HG02571 (cell line): ENCODE measurements around the gene ZNF641.
A peak's percentile ranks its signal among the peaks of the same experiment; 100 is the strongest.

Source experiments
- ATAC-seq: cut with Tn5 transposase; IDR thresholded peaks from one replicate; pipeline ENCODE4 v1.9.1; 2021; ENCODE audit warnings: mild to moderate bottlenecking, moderate library complexity; ENCODE audit not compliant: unreplicated experiment

The ZNF641 gene

DNA sequence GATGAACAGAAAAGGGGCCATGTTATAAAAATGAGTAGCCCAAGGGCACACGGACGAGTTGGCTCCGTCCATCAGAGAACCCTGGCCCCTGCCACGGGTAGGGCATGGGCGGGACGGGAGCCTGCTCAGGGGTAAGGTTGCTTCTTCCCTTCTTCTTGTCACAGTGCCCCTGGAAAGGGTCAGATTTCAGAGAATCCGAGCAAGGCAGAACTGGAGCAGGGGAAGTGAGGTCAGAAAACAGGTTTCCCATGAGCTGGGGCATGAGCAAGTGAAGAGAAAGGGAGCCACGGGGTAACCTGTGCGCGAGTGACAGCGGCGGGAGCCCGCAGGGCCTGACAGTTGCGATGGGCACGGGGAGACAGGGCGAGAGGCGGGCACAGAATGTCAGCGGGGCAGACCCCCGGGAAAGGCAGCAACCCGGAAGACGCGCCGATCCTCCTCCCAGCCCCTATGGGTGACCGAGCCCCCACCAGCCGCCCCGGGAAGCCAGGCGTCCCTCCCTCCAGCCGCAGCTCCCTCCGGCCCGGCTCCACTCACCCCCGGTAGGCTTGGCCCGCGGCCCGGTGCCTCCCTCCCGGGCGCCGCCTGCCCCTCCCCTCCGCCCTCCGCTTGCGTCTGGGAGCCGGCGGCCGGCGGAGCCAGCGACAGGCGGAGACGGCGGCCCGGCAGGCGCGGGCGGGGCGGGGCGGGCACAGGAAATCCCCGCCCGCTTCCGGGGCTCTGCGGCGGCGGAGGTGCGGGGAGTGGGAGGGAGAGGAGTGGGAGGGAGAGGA is at the start of gene ZNF641:
Gene ZNF641, minus strand, starts transcription at position 671 of the 773 bp plus-strand sequence. CDS start 2,829 bp downstream, outside the sequence.
- peak; percentile 87 for ATAC-seq

DNA sequence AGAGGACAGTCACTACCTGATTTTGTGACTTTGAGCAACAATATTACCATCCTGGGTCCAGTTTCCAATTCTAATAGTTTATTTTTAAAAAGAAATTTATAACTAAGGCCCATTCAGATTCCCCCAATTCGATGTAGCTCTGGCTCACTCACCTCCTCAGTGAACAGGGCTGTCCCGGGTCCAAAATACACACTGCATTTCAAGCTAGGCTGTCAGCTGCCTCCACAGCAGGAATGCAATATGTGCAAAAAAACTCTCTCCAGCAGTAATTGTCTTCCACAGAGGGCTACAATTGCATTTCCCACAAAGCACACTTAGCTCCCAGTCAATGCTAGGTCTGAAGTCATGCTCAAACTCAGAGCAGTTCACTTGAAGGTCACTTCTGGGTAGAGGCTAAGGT is 39.3 kb upstream of the ZNF641 start:
- no peak for ATAC-seq

DNA sequence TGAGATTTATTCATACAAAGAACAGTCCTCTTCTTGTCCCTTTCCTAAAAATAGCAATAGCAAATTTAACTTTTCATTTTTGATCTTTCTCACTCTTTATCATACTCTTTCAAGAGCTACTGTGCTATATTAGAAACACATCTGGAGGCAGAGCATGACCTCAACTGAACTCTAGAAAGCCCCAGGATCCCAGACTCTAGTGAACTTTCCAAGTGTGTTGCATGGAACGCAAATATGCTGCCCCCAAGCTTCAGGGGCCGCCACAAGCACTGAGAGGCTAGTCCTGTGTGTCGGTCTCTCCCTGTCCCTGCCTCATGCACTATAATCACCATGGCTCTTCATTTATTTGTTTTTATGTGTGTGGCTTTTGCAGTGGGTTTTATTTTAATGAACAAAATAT is 38.7 kb upstream of the ZNF641 start:
- ATAC-seq, result no peak

DNA sequence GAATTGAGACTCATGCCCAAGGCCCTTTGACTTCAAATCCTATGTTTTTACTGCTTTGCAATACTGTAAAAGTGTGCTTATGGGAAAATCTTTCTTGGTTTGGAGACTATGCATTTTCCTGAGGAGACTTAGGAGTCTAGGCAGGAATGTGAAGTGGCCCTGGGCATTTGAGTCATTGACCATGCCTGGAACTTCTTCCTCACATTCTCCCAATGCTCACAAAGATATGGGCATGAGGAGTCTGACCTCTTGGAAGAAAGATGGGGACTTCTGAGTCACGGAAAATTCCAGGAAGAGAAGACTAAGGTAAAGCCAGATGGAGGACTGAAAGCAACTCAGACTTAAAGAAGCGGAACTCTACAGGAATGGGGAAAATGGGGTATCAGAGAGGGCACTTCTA is 38.2 kb upstream of the ZNF641 start:
- no peak for ATAC-seq

DNA sequence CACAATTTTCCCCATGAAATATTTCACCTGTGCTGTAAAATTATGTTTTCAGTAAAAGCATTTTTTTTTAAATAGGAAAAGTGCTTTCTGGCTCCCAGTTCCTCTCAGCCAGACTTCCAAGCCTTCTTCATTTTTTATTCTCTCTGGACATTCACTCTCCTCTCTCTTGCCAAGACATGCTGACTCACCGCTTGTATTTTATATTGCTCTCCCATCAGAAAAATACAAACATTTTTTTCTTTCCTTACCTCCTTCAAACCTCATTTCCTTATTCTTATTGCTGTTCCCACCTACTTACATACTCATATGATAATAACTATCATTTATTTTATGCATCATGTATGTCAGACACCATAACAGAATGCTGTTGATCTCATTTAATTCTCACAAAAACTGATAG is 37.7 kb upstream of the ZNF641 start:
- no peak for ATAC-seq

DNA sequence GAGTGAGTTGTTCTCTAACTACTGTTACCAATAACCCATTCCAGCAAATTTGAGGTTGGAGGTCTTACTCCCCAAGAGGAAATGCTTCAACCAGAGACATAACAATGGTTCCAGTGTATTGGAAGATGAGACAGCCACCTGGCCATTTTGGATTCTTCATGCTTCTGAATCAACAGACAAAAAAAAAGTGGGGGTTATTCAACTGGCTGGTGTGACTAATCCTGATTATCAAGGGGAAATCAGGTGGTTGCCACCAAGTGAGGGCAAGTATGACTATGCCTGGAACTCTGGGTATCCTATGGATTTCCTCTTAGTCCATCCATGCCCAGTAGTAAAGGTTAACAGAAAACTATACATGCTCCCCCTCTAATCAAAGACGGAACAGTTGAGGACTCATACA is 29.9 kb upstream of the ZNF641 start:
- ATAC-seq, result no peak

DNA sequence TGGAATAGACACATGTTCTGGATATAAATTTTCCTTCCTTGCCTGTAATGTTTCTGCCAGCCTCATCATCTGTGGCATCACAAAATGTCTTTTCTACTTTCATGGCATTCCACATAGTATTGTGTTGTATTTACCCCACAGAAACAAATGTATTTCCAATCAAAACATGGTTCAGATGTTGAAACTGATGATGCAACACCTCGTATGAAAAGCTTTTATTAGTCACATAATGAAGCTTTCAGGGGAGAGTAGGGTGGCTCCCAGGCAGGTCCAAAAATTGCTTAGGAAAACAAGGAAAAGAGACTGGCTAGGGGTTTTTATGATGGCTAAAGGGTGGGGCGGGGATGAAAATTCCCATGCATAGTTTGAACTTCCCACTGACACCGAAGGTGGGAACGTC is 29.1 kb upstream of the ZNF641 start:
- no peak for ATAC-seq

DNA sequence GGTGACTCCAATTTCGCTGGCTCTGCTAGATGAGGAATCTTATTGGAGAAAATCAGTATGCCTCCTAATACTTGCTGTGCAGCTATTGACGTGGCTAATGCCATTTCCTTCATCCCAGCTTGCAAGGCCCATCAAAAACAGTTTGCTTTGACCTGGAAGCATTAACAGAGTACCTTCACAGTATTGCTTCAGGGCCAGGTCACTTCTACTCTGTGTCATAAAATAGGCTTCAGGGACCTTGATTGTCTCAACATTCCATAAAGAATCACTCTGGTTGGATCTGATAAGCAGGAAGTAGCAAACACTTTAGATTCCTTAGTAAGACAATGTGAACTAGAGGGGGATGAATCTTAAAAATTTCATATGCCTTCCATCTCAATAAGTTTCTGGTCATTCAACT is 26.9 kb upstream of the ZNF641 start:
- no peak for ATAC-seq

DNA sequence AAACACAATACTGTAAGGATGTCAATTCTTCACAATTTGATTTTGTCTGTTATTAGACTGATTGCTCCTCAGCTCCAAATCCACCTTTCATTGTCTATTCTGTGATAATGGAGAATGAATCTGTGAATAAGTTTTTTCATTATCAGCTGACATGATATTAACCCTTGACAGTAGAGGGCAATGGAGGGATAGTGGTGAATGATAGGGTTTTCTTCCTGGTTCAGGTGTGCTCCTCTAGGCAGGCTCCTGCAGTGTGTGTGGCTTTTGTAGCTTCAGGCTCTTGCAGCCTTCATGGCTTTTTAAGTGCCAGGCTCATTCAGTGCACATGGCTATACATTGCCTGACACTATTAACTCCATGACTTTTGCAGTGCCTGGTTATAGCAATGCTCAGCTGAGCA is 23.4 kb upstream of the ZNF641 start:
- no peak for ATAC-seq

DNA sequence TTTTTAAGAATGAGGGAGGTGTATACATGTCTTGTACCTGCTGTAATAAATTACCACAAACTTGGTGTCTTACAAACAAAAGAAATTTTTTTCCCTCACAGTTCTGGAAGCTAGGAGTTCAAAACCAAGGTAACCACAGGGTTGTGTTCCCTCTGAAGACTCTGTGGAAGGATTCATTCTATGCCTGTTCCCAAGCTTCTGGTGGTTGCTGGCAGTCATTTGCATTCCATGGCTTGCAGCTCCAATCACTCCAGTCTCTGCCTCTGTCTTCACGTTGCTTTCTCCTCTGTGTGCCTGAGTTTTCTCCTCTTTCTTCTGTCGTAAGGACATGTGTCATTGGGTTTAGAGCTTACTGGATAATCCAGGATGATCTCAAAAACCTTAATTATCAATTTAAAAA is 15.4 kb upstream of the ZNF641 start:
- no peak for ATAC-seq

DNA sequence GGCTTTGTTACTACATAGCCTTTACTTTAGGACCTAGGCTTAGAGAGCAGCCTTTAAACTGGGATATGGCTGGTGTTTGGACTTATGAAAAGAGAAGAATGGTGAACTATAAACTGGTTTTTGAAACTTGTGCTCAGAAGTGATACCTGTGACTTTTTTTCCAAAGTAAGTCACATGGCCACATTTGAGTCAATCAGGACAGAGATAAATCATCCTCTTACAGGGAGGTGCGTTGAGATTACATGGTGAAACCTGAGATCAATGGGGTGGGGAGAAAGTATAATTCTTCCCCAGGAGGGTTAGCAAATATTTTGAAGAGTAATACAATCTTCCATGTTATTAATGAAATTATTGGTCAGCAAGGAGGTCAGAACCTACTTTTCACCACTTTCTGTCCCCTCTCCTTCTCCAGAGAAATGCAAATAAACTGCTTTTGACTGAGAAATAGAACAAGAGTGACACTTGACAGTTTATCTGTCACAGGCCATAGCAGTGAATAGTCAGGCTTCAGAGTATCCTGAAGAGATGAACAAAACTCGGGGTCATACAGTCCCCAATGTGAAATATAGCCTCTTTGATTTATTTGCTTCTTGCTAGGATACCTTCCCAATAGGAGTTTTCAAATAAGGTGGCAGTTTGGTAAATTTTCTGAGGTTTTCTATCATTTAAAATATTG is 11.1 kb upstream of the ZNF641 start:
- ATAC-seq, result no peak

DNA sequence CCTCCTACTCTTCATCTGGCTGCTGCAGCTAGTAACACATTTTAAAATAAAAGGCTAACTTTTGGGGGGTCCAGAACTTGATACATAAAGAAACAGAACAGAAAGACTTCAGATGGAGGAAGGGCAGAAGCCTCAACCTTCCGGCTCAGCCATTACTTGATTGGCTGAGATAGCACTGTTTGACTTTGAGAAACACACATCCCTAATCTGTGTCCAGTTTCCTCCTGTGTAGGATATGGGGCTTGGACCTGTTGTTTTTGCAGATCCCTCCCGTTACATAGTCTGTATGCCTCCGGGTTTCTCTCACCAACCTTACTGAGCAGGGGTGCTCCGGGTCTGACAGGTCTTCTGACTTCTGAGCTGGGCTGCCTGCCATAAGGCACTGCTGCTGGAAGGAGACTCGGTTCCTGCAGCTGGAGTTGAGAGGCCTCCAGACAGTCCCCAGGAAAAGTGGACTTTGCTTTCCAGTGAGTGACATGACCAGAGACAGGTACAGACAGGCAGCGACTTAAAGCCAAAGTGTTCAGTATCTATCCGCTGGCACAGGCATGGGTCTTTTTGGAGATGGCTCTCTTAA is 8.3 kb upstream of the ZNF641 start:
- no peak for ATAC-seq

DNA sequence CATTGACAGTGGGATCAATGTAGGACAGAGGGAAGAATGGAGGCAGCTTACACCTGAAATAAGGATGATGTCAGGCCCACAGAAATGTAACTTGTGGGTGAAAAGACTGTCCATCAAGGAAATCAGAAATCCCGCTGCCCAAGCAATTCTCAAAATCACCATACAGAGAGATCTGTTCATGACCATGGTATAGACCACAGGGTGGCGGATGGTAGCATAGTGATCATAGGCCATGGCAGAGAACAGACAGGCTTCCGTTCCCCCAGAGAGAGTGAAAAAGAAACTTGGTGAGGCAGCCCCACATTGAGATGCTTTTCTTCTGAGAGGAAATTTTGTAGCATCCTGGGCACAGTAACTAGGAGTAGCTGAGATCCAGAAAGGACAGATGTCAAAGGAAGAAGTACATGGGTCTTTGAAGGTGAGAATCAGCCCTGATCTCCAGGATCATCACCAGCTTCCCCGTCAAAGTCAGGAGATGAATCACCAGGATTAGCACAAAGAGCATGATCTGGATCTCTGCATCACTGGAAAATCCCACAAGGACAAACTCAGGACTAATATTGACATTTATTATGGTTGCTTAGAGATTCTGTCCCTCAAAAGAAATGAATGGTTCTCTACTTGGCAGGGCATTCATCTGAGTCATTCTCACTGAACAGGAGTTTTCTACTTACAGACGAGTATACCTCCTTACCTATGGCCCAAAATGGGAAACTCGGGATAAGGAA is 5.5 kb upstream of the ZNF641 start:
- ATAC-seq, result no peak

DNA sequence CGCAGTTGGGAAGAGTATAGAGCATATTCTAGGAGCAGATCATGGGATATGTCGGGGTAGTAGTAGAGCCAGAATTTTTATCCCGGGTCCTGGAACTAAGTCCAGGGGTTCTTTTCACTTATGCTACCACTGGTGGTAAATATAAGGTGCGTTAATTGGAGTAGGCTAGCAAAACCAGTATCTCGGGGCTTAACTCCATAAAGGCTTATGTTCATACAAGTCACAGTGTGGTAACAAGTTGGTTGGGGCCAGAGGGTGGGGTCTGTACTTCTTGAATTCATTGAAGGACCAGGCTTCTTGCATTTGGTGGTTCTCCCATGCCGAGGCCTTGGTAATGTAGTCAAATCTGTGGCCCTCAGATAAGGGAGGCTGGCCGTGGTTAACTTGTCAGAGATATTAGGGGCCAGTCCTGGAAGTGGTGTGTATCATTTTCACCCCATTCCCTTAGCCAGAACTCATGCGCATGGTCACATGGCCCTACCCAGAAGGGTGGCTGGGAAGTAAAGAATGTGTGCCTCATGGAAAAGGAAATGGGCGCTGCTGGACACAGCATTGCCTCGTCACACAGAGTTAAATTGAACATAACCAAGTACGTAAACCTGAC is 1.5 kb upstream of the ZNF641 start:
- no peak for ATAC-seq

DNA sequence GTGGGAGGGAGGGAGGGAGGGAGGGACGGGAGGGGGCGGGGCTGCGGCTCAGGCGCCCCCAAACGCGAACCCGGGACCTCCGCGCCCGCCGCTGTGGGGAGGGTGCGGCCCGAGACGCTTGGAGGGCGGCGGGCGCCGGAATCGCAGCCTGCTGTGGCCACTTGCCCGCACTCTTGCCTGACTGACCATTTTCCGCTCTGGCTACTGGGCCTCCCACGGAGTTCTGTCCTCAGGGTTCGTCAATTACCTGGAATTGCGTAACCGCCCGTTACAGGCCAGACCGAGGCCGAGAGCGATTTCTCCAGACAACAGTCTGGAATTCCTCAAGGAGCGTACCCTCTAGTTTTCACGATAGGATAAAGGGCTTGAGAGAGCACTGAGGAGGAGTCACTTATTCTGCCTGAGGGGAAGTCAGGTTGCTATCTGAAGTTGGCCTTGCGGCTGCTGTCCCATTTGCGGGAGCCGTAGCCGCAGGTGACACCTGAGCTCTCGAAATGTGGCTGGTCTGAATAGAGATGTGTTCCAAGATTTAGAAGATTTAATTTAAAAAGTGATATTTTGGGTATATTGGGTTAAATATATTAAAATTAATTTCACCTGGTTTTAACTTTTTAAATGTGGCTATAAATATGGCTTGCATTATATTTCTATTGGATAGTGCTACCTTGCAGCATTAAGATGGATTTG is 446 bp upstream of the ZNF641 start:
- ATAC-seq, result peak; percentile 42

DNA sequence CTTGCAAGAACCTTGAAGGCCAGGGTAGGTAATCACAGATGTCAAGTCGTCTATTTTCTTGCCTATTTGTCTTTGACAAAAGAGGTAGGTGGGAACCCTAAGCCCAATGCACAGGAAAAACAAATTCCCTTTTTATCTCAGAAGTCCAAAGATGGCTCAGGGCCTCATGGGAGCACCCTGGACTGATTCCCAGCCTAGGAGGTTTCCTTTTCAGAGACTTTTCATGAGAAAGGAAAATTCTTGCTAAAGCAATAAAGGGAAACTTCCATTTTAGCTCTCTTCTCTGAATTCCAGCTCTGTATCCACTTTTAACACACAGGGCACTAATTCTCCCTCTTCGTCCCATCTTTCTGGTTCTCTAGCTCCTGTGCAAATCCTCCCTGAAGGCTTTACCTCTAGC is 1.2 kb downstream of the ZNF641 start:
- ATAC-seq, result no peak

DNA sequence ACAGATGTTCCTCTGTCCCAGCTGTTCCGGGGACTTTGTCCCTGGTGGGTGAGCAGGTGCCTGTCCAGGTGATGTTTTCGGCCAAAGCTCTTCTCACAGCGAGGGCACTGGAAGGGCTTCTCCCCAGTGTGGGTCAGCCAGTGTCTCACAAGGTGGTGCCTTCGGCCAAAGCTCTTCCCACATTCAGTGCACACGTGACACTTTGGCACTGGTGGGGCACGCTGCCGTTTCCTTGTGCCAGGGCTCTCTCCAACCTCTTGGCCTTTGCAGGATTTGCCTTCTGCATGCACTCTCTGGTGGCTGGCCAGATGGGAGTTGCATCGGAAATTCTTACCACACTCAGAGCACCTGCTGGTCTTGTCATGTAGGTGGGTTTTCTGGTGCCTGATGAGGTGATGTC is 7.7 kb downstream of the ZNF641 start:
- ATAC-seq, result no peak

DNA sequence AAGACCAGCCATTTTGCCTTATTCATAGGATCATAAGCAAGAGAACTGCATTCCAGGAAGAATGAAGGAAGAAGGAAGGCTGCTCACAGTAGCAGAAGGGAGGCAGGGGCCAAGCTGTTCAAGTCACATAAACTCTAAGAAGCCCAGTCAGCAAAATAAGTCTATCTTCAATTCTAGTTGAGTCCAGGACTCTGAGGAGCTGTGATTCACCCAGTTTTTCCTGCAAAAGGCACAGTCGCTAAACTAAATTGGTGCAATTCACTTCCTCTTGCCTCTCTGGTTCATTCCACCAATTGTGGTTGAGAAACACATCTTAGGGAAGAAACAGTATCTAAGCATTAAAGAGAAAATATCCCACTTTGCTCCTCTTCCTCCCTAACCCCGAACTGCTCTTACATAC is 9.8 kb downstream of the ZNF641 start:
- ATAC-seq, result no peak

DNA sequence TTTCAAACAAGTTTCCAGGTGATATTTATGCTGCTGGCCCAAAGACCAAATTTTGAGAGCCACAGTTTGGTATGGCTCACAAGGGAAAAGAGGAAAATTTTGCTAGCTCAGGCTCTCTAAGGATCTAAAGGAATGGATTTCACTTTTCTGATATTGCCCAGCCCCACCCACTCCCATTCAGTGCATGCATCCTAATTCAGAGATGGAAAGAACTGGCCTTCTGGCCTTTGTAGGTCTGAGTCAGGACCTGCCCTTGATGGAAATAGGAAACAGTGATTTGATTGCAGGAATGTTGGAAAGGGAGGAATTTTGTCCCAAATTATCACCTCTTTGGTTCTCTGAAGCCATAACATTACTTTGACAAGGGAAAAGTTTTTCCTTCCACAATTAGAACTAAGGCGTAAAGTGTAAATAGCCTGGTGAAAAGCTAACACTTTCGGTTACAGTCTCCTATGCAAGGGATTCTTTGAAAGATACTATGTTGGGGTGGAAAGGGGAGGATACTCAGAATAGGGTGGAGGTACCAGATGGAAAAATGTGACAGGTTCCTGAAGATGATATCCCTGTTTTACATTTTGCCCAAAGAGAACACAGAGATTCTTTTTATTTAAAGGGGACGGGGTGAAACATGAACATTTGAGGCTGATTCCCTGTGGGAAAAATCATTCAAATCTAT is 11.1 kb downstream of the ZNF641 start:
- ATAC-seq, result no peak

DNA sequence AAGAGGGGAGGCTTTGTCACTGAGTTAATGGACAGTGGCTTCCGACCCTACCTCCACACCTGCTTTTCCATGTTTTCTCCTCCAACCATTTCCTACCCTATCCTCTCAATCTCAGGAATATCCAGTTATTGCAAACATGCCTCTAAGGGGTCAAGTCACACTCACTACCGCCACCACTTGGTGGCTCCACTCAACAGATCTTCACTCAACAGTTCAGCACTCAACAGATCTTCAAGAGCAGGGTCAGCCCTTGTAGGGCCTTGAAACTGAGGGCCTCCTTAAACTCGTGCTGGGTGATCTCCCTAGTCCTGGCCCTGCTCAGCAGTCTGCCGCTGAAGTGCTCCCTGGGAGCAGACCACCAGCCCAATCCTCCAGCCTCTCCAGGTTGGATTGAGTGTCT is 14.2 kb downstream of the ZNF641 start:
- no peak for ATAC-seq
